CD14-positive monocyte (primary cell): Measurements from ENCODE around the gene CD79B. TPM values are rescaled to one million over a fixed set of nuclear protein-coding genes. Genes with fewer than 3 reads are reported as not detected.

Source experiments
- DNase-seq, 3 donors: peaks; one replicate each; pipeline ENCODE4 v3.0.0-alpha.2; 2011 to 2022
- H2AFZ ChIP-seq: 2 replicates; pipeline ENCODE4 v1.6.0; 2012; ENCODE audit warnings: mild to moderate bottlenecking, low read depth, low read length, inconsistent platforms; ENCODE audit not compliant: insufficient read depth, poor library complexity, severe bottlenecking
- H3K27ac ChIP-seq, 2 donors: 1 replicate in 1 of 2; 2 replicates in 1 of 2; pipeline ENCODE4 v1.5.1; 2012 to 2013; ENCODE audit warnings: low read length in 2 of 2, control low read depth in 1 of 2, inconsistent platforms in 1 of 2, low read depth in 1 of 2, mild to moderate bottlenecking in 1 of 2
- H3K27me3 ChIP-seq, 2 donors: one replicate each; pipeline versions ENCODE4 v1.6.0 to v1.6.1; 2011 to 2013; ENCODE audit warnings: low read length in 2 of 2; ENCODE audit not compliant: control insufficient read depth in 2 of 2, insufficient read depth in 2 of 2
- H3K36me3 ChIP-seq, 2 donors: replicated peaks in 1 of 2; 1 replicate in 1 of 2; 2 replicates in 1 of 2; pipeline versions ENCODE4 v1.5.1 to v1.6.1; 2012 to 2013; ENCODE audit warnings: low read length in 2 of 2, control low read depth in 1 of 2, inconsistent platforms in 1 of 2, mild to moderate bottlenecking in 1 of 2; ENCODE audit not compliant: insufficient read depth in 2 of 2, control insufficient read depth in 1 of 2
- H3K4me1 ChIP-seq, 2 donors: 1 replicate in 1 of 2; 2 replicates in 1 of 2; pipeline versions ENCODE4 v1.5.1 to v1.6.1; 2012 to 2013; ENCODE audit warnings: low read length in 2 of 2, control low read depth in 1 of 2, inconsistent platforms in 1 of 2, mild to moderate bottlenecking in 1 of 2, moderate library complexity in 1 of 2; ENCODE audit not compliant: insufficient read depth in 2 of 2, control insufficient read depth in 1 of 2
- H3K4me2 ChIP-seq: replicated peaks from 2 replicates; pipeline ENCODE3; 2012; ENCODE audit warnings: low read length, moderate library complexity, mild to moderate bottlenecking; ENCODE audit not compliant: poor library complexity, severe bottlenecking; ENCODE audit errors: extremely low read depth
- H3K4me3 ChIP-seq, 3 experiments: fragments of 200-600 bp in 1 of 3; sonication (generic) in 1 of 3; replicated peaks in 1 of 3; 1 replicate in 2 of 3; 2 replicates in 1 of 3; pipeline ENCODE4 v1.5.1; 2011 to 2013; ENCODE audit warnings: low read length in 3 of 3, mild to moderate bottlenecking in 3 of 3, control low read depth in 2 of 3, low read depth in 2 of 3, inconsistent platforms in 1 of 3, moderate library complexity in 1 of 3
- H3K79me2 ChIP-seq: 2 replicates; pipeline ENCODE4 v1.6.0; 2012; ENCODE audit warnings: mild to moderate bottlenecking, control low read depth, inconsistent platforms, low read length, moderate library complexity; ENCODE audit not compliant: insufficient read depth
- H3K9ac ChIP-seq: 2 replicates; pipeline ENCODE4 v1.6.0; 2017; ENCODE audit warnings: low read length, mild to moderate bottlenecking; ENCODE audit not compliant: insufficient read depth, poor library complexity, severe bottlenecking
- H3K9me3 ChIP-seq, 2 donors: replicated peaks in 1 of 2; 1 replicate in 1 of 2; 2 replicates in 1 of 2; pipeline versions ENCODE4 v1.5.1 to v1.6.1; 2012 to 2013; ENCODE audit warnings: low read length in 2 of 2, control low read depth in 1 of 2; ENCODE audit not compliant: control insufficient read depth in 1 of 2, insufficient read depth in 1 of 2
- H4K20me1 ChIP-seq: 2 replicates; pipeline ENCODE4 v1.6.0; 2012; ENCODE audit warnings: mild to moderate bottlenecking, low read length, control low read depth, moderate library complexity; ENCODE audit not compliant: insufficient read depth
- H3K27ac Mint-ChIP-seq, 7 donors: one replicate each; pipeline ENCODE4 v1.8.0; 2020; ENCODE audit warnings: mild to moderate bottlenecking in 7 of 7, mixed read lengths in 7 of 7, moderate library complexity in 6 of 7, inconsistent platforms in 2 of 7
- H3K27me3 Mint-ChIP-seq, 3 donors: one replicate each; pipeline ENCODE4 v1.8.0; 2021 to 2022; ENCODE audit warnings: low read depth in 3 of 3, mild to moderate bottlenecking in 3 of 3, mixed read lengths in 3 of 3, moderate library complexity in 3 of 3, inconsistent platforms in 1 of 3
- H3K36me3 Mint-ChIP-seq, 2 donors: one replicate each; pipeline ENCODE4 v1.8.0; 2020; ENCODE audit warnings: mixed read lengths in 2 of 2, inconsistent platforms in 1 of 2, mild to moderate bottlenecking in 1 of 2
- H3K4me1 Mint-ChIP-seq: one replicate; pipeline ENCODE4 v1.8.0; 2020; ENCODE audit warnings: mild to moderate bottlenecking, mixed read lengths
- H3K4me3 Mint-ChIP-seq, 2 donors: one replicate each; pipeline ENCODE4 v1.8.0; 2020; ENCODE audit warnings: mild to moderate bottlenecking in 2 of 2, mixed read lengths in 2 of 2, moderate library complexity in 1 of 2
- H3K9me3 Mint-ChIP-seq, 7 donors: one replicate each; pipeline ENCODE4 v1.8.0; 2020 to 2022; ENCODE audit warnings: mixed read lengths in 7 of 7, mild to moderate bottlenecking in 6 of 7, moderate library complexity in 6 of 7, inconsistent platforms in 2 of 7
- WGBS: methylation state at CpG from one replicate; pipeline ENCODE4 v1.1.5; 2013; ENCODE audit warnings: missing lambda C conversion rate; ENCODE audit not compliant: insufficient coverage; 5-methylcytosine and 5-hydroxymethylcytosine counted together
- intact Hi-C, 2 donors: fragments of 100-400 bp; cut with micrococcal nuclease; formaldehyde crosslinking; loops; one replicate each; pipeline versions ENCODE4 v1.15.0 to v1.15.1; 2023
- polyA plus RNA-seq, 3 donors: library from polyadenylated mRNA; depleted of rRNA in 1 of 3; unstranded in 2 of 3; stranded (reverse) in 1 of 3; fragments of 300-500 nt in 2 of 3; fragments of >200 nt in 1 of 3; fragmentation: Illumina TruSeq in 2 of 3; gene quantifications; 1 replicate in 2 of 3; 2 replicates in 1 of 3; pipeline ENCODE4 v1.2.3, GENCODE V29; 2012 to 2021
- TF ChIP-seq, protein P1 (sequence below): fragments of 200-600 bp; IDR thresholded peaks from one replicate; pipeline ENCODE4 v1.8.0; 2022; ENCODE audit warnings: antibody characterized with exemption, mild to moderate bottlenecking

Gene CD79B
- polyA plus RNA-seq, 3 donors, result 19.6 to 21.8 (median 20.9) TPM

DNA sequence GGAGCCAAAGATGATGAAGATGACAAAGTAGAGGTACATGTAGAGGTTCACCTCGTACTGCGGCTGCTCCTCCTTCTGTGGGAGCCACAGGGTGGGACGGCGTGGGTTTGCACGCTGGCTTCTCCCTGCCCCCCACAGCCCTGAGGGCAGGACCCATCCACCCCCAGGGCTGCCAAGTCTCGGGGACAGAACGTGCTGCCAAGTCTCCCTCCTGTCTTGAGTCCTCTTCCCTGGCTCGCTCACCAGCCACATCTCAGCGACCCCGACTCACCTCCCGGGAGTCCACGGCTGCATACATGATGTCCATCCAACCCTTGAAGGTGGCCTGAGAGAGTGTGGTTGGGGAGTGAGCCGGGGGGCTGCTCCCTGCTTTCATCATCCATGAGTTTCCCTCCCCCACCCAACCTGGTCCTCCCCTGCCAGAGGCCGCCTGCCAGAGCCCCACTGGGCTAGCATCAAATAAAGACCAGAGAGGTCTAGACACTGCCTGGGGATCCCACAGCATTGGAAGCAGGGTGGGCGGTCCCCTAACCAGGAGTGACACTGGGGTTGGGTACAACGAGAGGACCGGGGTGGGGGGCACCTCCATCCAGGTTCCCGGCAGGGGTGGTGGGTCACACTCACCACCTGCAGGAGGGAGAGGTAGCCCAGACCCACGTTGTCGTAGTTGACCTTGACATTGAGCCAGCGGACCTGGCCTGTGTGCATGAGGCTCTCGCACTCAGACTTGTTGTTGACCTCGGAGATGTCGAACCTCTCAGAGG, 12.8 kb upstream of the CD79B start:
- peaks cover 0 to 1% (median 0%) of the 10 kb centered on the region in 7 donors for H3K9me3 Mint-ChIP-seq
- WGBS, result 94% methylated on average over 18 of the region's 24 CpGs
- no peak overlapping the region for H3K4me3 Mint-ChIP-seq
- no peaks in the 10 kb centered on the region for H3K36me3 ChIP-seq
- no peaks in the 10 kb centered on the region for H3K27me3 ChIP-seq
- intact Hi-C loops, result loop anchor here in 1 of 2 donors (5.0 kb wide), 1 partner anchor 43 kb away; no protein-coding TSS in a partner anchor
- H3K36me3 Mint-ChIP-seq, result no peaks in the 10 kb centered on the region
- peaks cover 0 to 4% (median 3%) of the 10 kb centered on the region in 3 donors for H3K27me3 Mint-ChIP-seq
- no peak overlapping the region for H3K4me2 ChIP-seq
- no peaks in the 10 kb centered on the region for H3K9me3 ChIP-seq
- H3K27ac Mint-ChIP-seq, result peak overlapping the region in 1 of 7 donors; percentile 50
- H3K4me1 ChIP-seq, result peaks cover 9 to 10% of the 10 kb centered on the region in 2 donors
- peaks cover 6% of the 10 kb centered on the region for H3K4me1 Mint-ChIP-seq
- DNase-seq, result no peak
- TF ChIP-seq, protein P1, sequence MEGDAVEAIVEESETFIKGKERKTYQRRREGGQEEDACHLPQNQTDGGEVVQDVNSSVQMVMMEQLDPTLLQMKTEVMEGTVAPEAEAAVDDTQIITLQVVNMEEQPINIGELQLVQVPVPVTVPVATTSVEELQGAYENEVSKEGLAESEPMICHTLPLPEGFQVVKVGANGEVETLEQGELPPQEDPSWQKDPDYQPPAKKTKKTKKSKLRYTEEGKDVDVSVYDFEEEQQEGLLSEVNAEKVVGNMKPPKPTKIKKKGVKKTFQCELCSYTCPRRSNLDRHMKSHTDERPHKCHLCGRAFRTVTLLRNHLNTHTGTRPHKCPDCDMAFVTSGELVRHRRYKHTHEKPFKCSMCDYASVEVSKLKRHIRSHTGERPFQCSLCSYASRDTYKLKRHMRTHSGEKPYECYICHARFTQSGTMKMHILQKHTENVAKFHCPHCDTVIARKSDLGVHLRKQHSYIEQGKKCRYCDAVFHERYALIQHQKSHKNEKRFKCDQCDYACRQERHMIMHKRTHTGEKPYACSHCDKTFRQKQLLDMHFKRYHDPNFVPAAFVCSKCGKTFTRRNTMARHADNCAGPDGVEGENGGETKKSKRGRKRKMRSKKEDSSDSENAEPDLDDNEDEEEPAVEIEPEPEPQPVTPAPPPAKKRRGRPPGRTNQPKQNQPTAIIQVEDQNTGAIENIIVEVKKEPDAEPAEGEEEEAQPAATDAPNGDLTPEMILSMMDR, result no peak
- H3K4me3 ChIP-seq, result no peak overlapping the region
- no peaks in the 10 kb centered on the region for H4K20me1 ChIP-seq
- H2AFZ ChIP-seq, result no peak overlapping the region
- H3K9ac ChIP-seq, result no peak overlapping the region
- H3K27ac ChIP-seq, result no peak overlapping the region
- no peaks in the 10 kb centered on the region for H3K79me2 ChIP-seq

- no peak overlapping the region for H3K4me2 ChIP-seq
- Mint-ChIP-seq H3K9me3 (peaks cover 0 to 1% (median 0%) of the 10 kb centered on the region in 7 donors), H3K4me1 (peaks cover 8% of the 10 kb centered on the region), H3K36me3 (no peaks in the 10 kb centered on the region), H3K27me3 (peaks cover 0 to 3% (median 2%) of the 10 kb centered on the region in 3 donors), H3K4me3 (no peak overlapping the region), H3K27ac (peak overlapping the region in 1 of 7 donors; percentile 75)
- H2AFZ ChIP-seq, result no peak overlapping the region
- intact Hi-C loops, result no loop called here
- H4K20me1 ChIP-seq, result no peaks in the 10 kb centered on the region
- H3K9ac ChIP-seq, result no peak overlapping the region
- H3K9me3 ChIP-seq, result no peaks in the 10 kb centered on the region
- H3K79me2 ChIP-seq, result no peaks in the 10 kb centered on the region
- no peak for DNase-seq
- TF ChIP-seq, protein P1, result peak; percentile 42
- no peaks in the 10 kb centered on the region for H3K27me3 ChIP-seq
- WGBS, result 86% methylated on average over 3 of the region's 9 CpGs
- peaks cover 9 to 10% of the 10 kb centered on the region in 2 donors for H3K4me1 ChIP-seq
- no peak overlapping the region for H3K27ac ChIP-seq
- no peaks in the 10 kb centered on the region for H3K36me3 ChIP-seq
- no peak overlapping the region for H3K4me3 ChIP-seq
Measured at GRCh38 chr17:63943745-63944144, 11.6 kb upstream of the CD79B start.
